Activated T-cell treated with anti-CD3 and anti-CD28 coated beads, Interleukin-2, amount 50 U/mL, for 1 hour (primary cell): Measurements from ENCODE around the gene ZNF717.
"Not testable (repeated sequence)": the region's sequence is repeated elsewhere in the genome, so short reads cannot be mapped to it uniquely, and the experiment has no call there.

Experiments
- DNase-seq: peaks from one replicate; pipeline ENCODE4 v3.0.0-alpha.2; 2020

Gene ZNF717

DNA sequence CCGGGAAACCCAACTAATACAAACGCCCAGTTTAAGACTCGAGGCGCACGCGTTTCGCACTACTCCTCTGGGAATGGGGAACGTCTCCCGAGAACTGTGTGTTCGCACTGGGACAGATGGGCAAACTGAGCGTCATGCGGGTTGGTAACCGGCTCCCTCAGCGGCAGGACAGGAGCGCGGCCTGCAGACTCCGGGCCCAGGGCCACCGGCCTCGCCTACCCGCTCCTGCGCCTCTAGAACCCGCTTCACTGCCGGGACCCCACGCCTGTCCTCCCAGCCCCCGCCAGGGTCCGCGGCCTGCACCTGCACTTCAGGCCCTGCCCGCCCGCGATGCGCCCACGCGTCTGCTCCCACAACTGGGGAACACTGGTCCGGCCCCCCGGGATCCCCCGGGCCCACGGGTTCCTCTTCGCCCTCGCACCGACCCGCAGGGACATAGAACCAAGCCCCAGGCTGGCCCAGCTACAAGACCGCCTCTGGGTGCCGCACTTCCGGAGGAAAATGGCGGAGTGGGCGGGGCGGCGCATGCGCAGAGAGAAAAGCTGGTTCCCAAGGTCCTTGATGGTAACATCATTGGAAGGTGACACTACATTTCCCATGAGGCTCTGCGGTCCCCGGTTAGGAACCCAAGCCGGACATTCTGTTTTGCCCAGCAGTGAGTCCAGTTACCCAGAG lies at the start of gene ZNF717:
TSS of gene ZNF717 (minus strand) at position 469 of the 675 bp plus-strand sequence. CDS start 2,187 bp downstream, outside the sequence.
- DNase-seq: peak; percentile 93

DNA sequence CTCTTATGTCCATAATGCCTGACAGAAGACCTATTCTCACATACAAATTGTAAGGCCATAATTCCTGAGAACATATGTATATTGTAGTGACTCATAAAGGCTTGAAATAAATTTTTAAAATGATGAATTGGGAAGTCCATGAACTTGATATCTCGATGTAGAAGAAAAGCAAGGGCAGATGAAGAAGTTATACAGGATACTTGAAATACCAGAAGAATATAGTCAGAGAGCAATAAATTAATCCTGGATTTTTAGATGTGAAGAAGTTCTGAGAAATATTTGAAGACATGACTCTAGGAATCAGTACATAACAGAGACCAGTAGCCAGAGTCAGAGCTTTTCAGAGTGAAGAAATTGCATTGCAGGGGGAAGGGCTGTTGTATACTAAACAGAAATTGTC lies 45.7 kb upstream of the ZNF717 start:
- DNase-seq: not testable (repeated sequence)

- DNase-seq: not testable (repeated sequence)
Measured at GRCh38 chr3:75818019-75818418, 32.7 kb upstream of the ZNF717 start.

GRCh38 chr3:75816287-75817180 lies 31.2 kb upstream of the ZNF717 start:
- not testable (repeated sequence) for DNase-seq

- no peak for DNase-seq
Measured at GRCh38 chr3:75814797-75815196, 29.4 kb upstream of the ZNF717 start.

DNA sequence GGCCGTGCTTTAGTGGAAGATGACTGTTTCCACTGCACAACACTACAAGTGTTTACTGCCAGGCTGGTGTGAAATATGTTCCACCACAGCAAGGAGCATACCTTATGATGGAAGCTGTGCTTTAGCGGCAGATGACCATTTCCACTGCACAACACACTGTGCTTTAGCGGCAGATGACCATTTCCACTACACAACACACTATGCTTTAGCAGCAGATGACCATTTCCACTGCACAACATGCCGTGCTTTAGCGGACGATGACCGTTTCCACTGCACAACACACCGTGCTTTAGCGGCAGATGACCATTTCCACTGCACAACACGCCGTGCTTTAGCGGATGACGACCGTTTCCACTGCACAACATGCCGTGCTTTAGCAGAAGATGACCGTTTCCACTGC lies 2.8 kb downstream of the ZNF717 start:
- no peak for DNase-seq

GRCh38 chr3:75781079-75781745 lies 4.1 kb downstream of the ZNF717 start:
- DNase-seq: no peak

- not testable (repeated sequence) for DNase-seq
Measured at GRCh38 chr3:75777742-75778141, 7.6 kb downstream of the ZNF717 start.

GRCh38 chr3:75771631-75772030 lies 13.7 kb downstream of the ZNF717 start:
- not testable (repeated sequence) for DNase-seq

GRCh38 chr3:75768303-75769017 lies 16.9 kb downstream of the ZNF717 start:
- no peak for DNase-seq

GRCh38 chr3:75737831-75738493 lies 47.4 kb downstream of the ZNF717 start:
- no peak for DNase-seq

GRCh38 chr3:75727985-75728384 lies 57.4 kb downstream of the ZNF717 start:
- DNase-seq: no peak

GRCh38 chr3:75692061-75692460 lies 93.3 kb downstream of the ZNF717 start:
- no peak for DNase-seq

- no peak for DNase-seq
Measured at GRCh38 chr3:75687323-75687722, 98.0 kb downstream of the ZNF717 start.
